Astrocyte of the cerebellum (primary cell): ENCODE results near the gene KMT5C.

Experiments used
- DNase-seq: peaks from one replicate; pipeline ENCODE4 v3.0.0-alpha.2; 2011; ENCODE audit warnings: low read depth
- H3K4me3 ChIP-seq: 2 replicates; pipeline ENCODE4 v1.5.1; 2011; ENCODE audit warnings: mild to moderate bottlenecking, low read depth, low read length, moderate library complexity
- CTCF ChIP-seq: IDR thresholded peaks from 2 replicates; pipeline ENCODE4 v1.5.1; 2012; ENCODE audit warnings: low read length, low read depth, moderate library complexity, mild to moderate bottlenecking; ENCODE audit errors: missing control alignments
- in situ Hi-C: cut with HindIII; loops from 2 replicates; pipeline ENCODE4 v1.10.0; 2017; ENCODE audit warnings: low sequenced_read_pairs

The KMT5C gene

DNA sequence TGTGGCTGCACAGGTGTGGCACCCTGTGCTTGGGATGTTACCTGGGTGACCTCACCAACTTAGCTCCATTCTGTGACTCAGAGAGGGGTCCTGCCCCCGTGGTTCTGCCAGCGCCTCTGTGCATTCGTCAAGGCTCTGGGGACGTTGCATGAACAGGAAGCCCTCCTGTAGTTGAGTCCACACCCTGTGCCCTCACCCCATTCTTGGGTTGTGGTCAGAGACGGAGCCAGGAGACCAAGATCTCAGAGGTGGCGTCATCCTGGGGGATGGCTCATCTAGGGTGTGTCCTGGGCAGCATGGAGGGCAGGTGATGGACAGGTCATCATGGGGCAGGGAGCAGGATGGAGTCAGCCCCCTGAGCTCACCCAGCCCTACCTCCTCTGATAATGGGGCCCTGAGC, 12.4 kb downstream of the KMT5C start:
- no peak for DNase-seq
- in situ Hi-C loops, result loop anchor here (5.0 to 10.0 kb wide), 3 partner anchors 40 to 253 kb away; partner anchors contain the start of genes ZNF524 and ZNF865
- no peak overlapping the region for H3K4me3 ChIP-seq
- no peak for TF ChIP-seq CTCF

DNA sequence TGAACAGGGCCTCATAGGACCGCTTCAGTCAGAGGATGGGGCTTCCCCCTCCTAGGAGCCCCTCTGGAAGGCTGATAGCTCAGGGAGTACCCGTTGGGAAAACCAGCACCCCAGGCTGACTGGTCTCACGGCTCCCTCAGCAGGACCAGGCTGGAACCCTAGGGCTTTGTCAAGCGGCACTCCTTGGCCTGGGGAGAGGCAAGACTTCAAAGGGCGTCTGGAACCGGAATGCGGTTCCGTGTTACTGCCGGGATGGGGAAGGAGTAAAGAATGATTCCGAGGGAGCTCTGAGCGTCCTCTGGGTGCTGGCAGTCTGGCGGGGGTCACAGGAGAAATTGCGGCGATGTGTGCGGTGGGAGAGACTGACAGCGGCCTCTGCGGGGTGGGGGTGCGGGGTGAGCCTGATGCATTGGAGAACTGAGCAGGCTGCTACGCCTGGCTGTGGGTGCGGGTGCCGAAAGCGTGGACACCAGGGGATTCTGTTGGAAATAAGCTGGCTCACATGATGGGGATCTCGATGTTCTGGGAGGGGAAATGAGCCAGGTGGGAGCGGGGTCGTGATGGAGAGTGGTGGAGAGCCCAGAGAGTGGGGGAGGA, 13.0 kb downstream of the KMT5C start:
- in situ Hi-C loops, result loop anchor here (5.0 to 10.0 kb wide), 3 partner anchors 40 to 252 kb away; partner anchors contain the start of genes ZNF524 and ZNF865
- TF ChIP-seq CTCF, result no peak
- no peak for DNase-seq
- H3K4me3 ChIP-seq, result no peak overlapping the region

DNA sequence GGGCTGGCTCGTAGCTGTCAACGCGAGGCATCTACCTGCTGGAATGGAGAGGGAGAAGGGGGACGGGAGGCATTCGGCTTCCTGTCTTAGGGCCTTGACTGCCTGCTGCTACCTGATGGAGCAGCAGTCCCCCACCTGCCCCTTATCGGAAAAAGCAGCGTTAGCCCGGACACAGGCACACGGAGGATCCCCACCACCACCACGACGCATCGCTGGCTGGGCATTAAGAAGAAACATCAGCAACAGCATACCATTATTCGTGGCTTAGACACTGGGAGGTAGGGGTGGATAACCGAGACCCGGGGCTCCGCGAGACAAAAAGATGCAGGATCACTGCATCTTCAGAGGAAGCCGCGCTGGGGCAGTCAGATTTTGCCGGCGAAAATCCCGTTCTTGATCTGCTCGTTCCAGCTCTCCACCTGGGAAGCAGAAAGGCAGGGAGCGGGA, 13.7 kb downstream of the KMT5C start:
- DNase-seq, result no peak
- in situ Hi-C loops, result loop anchor here (5.0 to 10.0 kb wide), 3 partner anchors 39 to 251 kb away; partner anchors contain the start of genes ZNF524 and ZNF865
- peak overlapping the region; percentile 43 for H3K4me3 ChIP-seq
- no peak for TF ChIP-seq CTCF

- no peak for DNase-seq
- in situ Hi-C loops, result loop anchor here (5.0 to 10.0 kb wide), 3 partner anchors 38 to 251 kb away; partner anchors contain the start of genes ZNF524 and ZNF865
- no peak for TF ChIP-seq CTCF
- H3K4me3 ChIP-seq, result peak overlapping the region; percentile 43
These were observed 14.4 kb downstream of the KMT5C start for GRCh38 chr19:55353803-55354697.

GRCh38 chr19:55354698-55355212, 15.1 kb downstream of the KMT5C start, which contains the start of gene COX6B2:
Gene COX6B2, minus strand, starts transcription at chr19:55354719. Its CDS starts 198 bp downstream, at chr19:55354521.
- no peak for DNase-seq
- H3K4me3 ChIP-seq, result peak within 1 kb of the TSS; percentile 43
- no peak for TF ChIP-seq CTCF
- in situ Hi-C loops, result loop anchor here (5.0 to 10.0 kb wide), 3 partner anchors 38 to 250 kb away; partner anchors contain the start of genes ZNF524 and ZNF865

DNA sequence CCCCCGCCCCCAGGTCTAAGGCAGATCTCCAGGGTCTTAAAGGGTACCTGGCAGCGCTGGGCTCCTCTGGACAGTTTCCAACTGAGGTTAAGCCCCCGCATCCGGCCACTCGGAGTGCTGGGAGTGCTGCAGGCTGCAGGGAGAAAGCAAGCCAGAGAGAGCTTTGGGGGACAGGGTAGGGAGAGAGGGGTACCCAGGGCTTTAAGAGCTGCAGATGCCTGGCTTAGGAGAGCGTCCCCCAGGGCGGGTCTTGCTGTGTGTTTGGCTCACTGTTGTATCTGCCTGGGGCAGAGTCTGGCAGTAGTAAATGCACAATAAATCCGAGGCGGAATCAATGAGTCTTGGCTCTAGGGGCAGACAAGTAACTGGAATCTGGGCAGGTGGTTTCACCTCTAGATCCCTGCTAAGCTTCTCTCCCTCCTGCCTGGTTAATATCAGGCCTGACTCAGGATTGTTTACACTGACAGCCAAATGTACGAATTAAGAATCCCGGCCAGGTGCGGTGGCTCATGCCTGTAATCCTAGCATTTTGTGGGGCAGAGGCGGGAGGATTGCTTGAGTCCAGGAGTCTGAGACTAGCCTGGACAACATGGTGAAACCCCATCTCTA, 15.6 kb downstream of the KMT5C start:
- in situ Hi-C loops, result loop anchor here (10.0 kb wide), 2 partner anchors 181 to 249 kb away; partner anchors contain the start of genes ZNF524 and ZNF865
- H3K4me3 ChIP-seq, result no peak overlapping the region
- no peak for DNase-seq
- no peak for TF ChIP-seq CTCF
